DMS153 treated with DMSO at 0.1 percent for 48 hours (cell line): ENCODE data around the gene GPC6.

Experiments used
- DNase-seq: peaks from one replicate; lab custom pipeline; 2025; ENCODE audit not compliant: unreplicated experiment; lab: John Stamatoyannopoulos, UW

Gene GPC6

GRCh38 chr13:94362411-94362909 lies 1135.9 kb downstream of the GPC6 start:
- peak; percentile 84 for DNase-seq

DNA sequence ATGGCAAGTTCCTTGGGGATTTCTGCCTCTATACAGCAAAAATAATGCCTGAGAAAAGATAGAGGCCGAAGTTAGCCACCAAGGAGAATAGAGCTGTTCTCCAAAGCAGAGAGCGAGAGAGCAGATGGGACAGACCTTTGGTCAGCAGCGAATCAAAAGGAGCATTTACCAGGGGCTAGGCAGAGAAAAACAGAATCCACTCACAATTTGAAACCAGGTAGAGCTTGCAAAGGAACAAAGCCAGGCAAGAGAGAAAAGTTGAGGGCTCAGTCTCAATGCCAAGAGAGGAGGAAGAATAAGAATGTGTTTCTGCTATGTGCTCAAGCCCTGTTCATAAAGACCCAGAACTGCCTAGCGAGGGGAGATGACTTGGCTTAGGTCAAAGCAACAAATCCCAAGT lies 1140.1 kb downstream of the GPC6 start:
- no peak for DNase-seq

- no peak for DNase-seq
Observed at GRCh38 chr13:94369972-94370436, 1143.4 kb downstream of the GPC6 start.

- DNase-seq = no peak
Observed at GRCh38 chr13:94371855-94372254, 1145.2 kb downstream of the GPC6 start.

GRCh38 chr13:94382517-94382916 lies 1155.9 kb downstream of the GPC6 start:
- no peak for DNase-seq

DNA sequence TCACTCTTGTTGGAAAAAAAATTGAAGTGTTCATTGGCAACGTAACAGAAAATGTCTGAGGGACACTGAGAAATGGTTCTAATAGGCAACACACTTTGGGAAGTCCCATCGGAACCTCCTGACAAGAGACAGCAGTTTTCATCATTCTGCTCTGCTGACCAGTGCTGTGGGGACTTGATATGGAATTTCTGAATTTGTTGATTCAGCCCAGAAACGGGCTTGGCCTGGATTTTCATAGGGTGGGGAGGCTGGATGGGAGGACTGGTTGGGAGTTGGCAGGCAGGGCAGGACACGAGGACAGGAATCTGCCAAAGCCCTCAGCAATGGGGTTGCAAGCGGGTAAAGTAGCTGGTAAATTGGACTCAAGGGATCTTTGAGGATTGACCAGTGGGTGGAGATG lies 1156.4 kb downstream of the GPC6 start:
- no peak for DNase-seq

GRCh38 chr13:94384231-94384905 lies 1157.8 kb downstream of the GPC6 start:
- DNase-seq = no peak

GRCh38 chr13:94387047-94387446 lies 1160.4 kb downstream of the GPC6 start:
- no peak for DNase-seq

- no peak for DNase-seq
Observed at GRCh38 chr13:94389604-94390351, 1163.2 kb downstream of the GPC6 start.

DNA sequence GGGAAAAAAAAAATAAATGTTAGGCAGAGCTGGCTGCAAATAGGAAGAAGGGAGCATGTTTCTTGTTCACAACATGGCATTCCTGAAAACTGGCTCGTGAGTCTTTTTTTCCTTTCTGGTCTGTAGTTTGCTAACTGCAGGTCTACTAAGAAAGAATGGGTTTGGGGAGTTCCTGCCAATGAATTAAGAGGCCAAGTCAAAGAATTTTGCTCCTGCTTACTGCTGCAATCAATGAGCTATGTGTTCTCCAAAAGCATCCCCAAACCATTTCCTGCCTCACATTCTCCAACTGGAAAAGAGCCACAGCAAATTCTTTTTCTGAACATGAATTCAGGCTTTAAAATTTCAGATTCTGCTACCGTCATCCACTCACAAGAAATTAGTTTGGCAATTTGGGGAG lies 1164.3 kb downstream of the GPC6 start:
- no peak for DNase-seq

- no peak for DNase-seq
Observed at GRCh38 chr13:94394723-94395122, 1168.1 kb downstream of the GPC6 start.

- no peak for DNase-seq
Observed at GRCh38 chr13:94395860-94396259, 1169.3 kb downstream of the GPC6 start.

DNA sequence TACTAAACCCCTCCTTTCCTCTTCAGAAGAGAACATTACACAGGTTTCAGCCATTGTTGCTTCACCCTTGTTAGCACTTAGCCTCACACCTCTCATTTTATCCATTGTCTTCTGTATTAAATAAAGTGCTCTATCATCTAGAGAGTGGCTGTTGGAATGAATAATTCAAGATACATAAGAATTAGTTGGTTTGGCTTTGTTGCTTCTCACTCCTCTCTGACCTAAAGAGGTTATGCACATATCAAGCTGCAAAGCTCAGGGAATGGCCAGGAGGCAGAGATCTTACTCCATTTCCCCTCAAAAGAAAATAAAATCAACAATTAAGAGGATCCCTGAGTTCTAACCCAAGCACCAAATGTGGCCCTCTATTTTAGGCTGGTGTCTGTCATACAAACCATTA lies 1173.2 kb downstream of the GPC6 start:
- no peak for DNase-seq

DNA sequence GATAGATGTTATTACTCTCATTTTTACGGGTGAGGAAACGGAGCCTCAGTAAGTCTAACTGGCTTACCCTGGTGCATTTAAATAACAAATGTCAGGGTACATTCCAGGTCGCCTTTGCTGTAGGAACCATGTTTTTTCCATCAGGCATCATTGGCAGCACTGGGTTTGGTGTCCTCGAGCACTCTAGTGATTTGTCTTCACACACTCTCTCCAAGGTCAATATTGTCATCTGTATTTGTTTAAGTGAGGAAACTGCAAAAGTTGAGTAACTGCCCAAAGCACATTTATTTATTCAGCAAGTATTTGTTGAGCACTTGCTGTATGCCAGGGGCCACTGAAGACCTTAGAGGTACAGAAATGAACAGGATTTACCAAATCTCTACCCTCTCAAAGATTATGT lies 1174.3 kb downstream of the GPC6 start:
- no peak for DNase-seq

DNA sequence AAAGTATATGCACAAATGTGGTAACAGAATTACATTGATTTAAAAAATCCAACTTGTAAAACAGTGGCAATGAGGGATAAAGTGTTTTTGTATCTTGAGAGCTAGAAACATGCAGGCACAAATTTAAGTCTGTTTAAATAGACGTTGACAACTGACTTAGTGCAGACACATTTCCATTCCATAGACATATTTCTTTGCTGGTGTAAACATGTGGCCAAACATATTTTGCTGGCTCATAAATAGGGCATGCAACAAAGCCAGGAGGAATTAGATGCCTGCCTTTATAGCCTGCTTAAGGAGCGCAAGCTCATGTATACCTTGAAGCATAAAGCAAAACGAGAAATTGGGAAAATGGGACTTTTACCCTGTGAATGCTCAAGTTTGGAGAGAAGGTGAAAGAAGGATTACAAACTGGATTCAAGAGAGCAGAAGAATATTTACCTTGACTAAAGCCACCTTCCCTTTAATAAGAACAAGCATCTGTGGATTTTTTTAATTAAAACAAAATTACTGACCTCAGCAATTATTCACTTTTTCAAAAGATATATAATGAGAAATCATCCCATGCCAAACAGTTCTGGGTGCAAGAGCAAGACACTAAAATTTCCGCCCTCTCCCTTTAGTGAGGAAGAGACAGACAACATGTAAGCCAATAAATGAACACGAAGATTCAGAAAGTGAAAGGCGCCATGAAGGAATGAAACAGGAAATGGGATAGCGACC lies 1181.9 kb downstream of the GPC6 start:
- no peak for DNase-seq

GRCh38 chr13:94411747-94412146 lies 1185.1 kb downstream of the GPC6 start:
- DNase-seq = no peak

DNA sequence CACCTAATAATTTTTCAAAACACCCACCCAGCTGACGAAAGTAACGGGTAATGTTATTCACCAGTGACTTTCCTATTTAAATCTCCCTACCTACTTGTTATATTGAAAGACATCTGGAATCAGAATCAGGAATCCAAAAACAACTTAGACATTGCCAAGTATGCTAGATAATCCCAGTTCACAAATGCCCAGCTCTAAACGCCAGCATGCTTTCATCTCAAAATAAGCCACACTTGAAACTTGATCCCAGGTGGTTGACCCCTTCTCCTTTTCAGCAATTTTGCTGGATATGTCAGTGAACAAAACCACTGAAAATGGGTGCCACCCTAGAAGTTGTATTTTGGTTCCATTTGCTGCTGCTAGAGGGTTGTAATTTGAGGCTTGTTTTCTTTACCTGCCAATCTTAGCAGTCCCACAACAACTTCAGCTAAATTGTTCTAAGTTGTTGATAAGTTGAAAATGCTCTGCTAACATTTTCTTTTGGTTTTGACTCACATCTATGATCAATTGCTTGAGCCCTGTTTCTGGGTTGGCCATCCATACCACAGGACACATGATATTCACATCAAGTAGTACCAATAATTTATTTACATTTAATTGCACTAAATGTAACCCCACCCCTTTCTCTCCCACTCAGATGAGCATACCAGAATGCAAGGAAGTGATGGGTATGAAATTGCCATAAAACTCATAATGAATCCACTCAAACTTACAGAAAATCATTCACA lies 1186.4 kb downstream of the GPC6 start:
- DNase-seq = no peak

- DNase-seq = no peak
Observed at GRCh38 chr13:94413598-94413944, 1187.0 kb downstream of the GPC6 start.

DNA sequence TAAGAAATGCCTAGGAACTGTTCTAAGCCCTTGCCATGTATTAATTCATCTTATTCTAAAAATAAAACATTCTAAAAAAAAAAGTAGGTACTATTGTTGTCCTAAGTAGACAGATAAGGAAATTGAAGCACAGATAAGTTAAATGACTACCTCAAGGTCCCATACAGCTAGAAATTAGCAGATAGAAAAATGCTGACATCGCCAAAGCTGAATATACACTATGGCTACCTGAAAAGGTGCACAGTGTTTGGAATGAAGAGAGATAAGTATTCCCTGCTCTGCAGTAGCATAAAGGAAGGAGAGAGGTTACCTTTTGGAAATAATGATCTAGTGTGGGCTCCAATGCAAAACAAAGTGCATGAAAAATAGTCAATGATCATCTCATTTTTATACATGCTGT lies 1187.5 kb downstream of the GPC6 start:
- DNase-seq = no peak

DNA sequence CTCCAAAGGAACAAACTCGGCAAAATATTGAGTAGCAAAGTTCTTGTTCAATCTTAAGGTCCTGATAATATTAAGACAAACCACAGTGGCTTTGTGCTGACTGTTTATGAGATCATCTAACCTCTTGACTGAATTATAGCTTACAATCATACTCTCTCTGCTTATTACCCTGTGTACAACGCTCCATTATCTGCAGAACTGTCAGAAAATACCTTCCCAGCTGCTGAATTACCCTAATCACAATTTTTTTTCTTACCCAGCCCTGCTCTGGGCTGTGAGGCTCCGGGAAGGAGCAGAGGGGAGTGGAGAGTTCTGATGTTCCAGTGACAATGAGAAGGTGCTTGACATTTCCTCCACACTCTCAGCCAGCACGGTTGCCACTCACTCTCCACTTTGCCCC lies 1188.1 kb downstream of the GPC6 start:
- no peak for DNase-seq
